Measurements from ENCODE around the gene VCAN.

DNA sequence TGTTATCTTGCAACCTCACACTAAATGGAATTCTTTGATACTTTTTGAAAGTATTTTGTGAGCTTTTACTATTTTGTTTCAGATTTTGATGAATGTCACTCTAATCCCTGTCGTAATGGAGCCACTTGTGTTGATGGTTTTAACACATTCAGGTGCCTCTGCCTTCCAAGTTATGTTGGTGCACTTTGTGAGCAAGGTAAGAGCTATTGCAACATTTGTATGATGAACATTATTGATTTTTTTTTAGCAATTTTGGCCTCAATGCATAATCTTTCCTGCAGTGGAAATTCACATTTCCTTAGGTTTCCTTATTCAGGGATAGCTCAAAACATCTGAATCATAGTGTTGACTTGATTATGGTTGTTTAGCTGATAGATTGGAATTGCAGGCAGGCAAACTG lies 76.3 kb downstream of the VCAN start:
- TF ChIP-seq, protein P1, sequence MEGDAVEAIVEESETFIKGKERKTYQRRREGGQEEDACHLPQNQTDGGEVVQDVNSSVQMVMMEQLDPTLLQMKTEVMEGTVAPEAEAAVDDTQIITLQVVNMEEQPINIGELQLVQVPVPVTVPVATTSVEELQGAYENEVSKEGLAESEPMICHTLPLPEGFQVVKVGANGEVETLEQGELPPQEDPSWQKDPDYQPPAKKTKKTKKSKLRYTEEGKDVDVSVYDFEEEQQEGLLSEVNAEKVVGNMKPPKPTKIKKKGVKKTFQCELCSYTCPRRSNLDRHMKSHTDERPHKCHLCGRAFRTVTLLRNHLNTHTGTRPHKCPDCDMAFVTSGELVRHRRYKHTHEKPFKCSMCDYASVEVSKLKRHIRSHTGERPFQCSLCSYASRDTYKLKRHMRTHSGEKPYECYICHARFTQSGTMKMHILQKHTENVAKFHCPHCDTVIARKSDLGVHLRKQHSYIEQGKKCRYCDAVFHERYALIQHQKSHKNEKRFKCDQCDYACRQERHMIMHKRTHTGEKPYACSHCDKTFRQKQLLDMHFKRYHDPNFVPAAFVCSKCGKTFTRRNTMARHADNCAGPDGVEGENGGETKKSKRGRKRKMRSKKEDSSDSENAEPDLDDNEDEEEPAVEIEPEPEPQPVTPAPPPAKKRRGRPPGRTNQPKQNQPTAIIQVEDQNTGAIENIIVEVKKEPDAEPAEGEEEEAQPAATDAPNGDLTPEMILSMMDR (IDR thresholded peaks at IDR 0.05), result no peak
- TF ChIP-seq EZH2 (IDR thresholded peaks at IDR 0.05; ENCODE audit: borderline replicate concordance, insufficient read depth, low read depth, low read length, poor library complexity, severe bottlenecking), result no peak

Measured in B cell (primary cell).